HL-60 (cell line): ENCODE data around the gene PHACTR3.

Experiments
- DNase-seq, 2 experiments: peaks; one replicate each; pipeline ENCODE4 v3.0.0-alpha.2; 2010 to 2020; ENCODE audit warnings: low read depth in 1 of 2, low spot score in 1 of 2
- H3K27ac ChIP-seq: fragments of 250-450 bp; sonication (Bioruptor Pico); replicated peaks from 2 replicates; pipeline ENCODE4 v1.5.1; 2020; ENCODE audit warnings: mild to moderate bottlenecking, moderate library complexity
- H3K27me3 ChIP-seq: fragments of 250-450 bp; sonication (Bioruptor Pico); 2 replicates; pipeline ENCODE4 v1.5.1; 2021; ENCODE audit warnings: mild to moderate bottlenecking, moderate library complexity; ENCODE audit not compliant: insufficient read depth, poor library complexity, severe bottlenecking
- H3K4me3 ChIP-seq: replicated peaks from 2 replicates; pipeline ENCODE4 v1.5.1; 2011; ENCODE audit warnings: mild to moderate bottlenecking, control low read depth, low read length; ENCODE audit not compliant: insufficient read depth
- GABPA ChIP-seq: IDR thresholded peaks from 2 replicates; pipeline ENCODE4 v1.6.1; 2012; ENCODE audit warnings: low read depth
- POLR2AphosphoS5 ChIP-seq: IDR thresholded peaks from 2 replicates; pipeline ENCODE4 v1.6.1; 2012; ENCODE audit warnings: low read depth
- REST ChIP-seq: IDR thresholded peaks from 2 replicates; pipeline ENCODE4 v1.6.1; 2012; ENCODE audit warnings: low read depth; ENCODE audit not compliant: insufficient replicate concordance
- SPI1 ChIP-seq: IDR thresholded peaks from 2 replicates; pipeline ENCODE4 v1.6.1; 2012; ENCODE audit warnings: low read depth, mild to moderate bottlenecking, borderline replicate concordance
- TF ChIP-seq, protein P1 (sequence below): IDR thresholded peaks from one replicate; pipeline ENCODE4 v1.5.1; 2011; ENCODE audit warnings: low read length, control low read depth, inconsistent platforms; ENCODE audit not compliant: insufficient read depth

Gene PHACTR3

GRCh38 chr20:59574308-59574707, 30.0 kb upstream of the PHACTR3 start:
- H3K4me3 ChIP-seq = no peak overlapping the region
- H3K27ac ChIP-seq = no peak overlapping the region
- TF ChIP-seq POLR2AphosphoS5 = no peak
- TF ChIP-seq REST = no peak
- TF ChIP-seq, protein P1, sequence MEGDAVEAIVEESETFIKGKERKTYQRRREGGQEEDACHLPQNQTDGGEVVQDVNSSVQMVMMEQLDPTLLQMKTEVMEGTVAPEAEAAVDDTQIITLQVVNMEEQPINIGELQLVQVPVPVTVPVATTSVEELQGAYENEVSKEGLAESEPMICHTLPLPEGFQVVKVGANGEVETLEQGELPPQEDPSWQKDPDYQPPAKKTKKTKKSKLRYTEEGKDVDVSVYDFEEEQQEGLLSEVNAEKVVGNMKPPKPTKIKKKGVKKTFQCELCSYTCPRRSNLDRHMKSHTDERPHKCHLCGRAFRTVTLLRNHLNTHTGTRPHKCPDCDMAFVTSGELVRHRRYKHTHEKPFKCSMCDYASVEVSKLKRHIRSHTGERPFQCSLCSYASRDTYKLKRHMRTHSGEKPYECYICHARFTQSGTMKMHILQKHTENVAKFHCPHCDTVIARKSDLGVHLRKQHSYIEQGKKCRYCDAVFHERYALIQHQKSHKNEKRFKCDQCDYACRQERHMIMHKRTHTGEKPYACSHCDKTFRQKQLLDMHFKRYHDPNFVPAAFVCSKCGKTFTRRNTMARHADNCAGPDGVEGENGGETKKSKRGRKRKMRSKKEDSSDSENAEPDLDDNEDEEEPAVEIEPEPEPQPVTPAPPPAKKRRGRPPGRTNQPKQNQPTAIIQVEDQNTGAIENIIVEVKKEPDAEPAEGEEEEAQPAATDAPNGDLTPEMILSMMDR = no peak
- no peak for TF ChIP-seq SPI1
- TF ChIP-seq GABPA = no peak
- H3K27me3 ChIP-seq = peaks cover 23% of the 10 kb centered on the region
- DNase-seq = no peak

DNA sequence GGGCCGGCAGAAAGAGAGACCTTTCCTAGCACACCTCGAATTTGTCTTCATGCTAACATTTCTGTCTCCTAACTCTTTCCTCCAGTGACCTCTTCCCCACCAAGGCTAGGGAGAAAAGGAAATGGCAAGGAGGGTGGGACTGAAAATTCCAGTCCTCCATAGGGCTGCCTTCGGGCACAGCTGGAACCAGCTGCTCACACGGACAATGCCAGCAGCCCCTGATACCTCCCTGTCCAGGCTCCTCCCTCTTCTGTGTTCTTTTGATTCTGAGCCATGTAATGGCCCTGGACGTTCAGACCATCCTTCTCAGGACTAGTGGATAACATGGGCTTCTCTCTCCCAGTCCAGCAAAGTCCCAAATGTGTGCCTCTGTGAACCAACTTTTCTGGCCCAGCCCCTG, 29.1 kb upstream of the PHACTR3 start:
- peaks cover 23% of the 10 kb centered on the region for H3K27me3 ChIP-seq
- no peak for DNase-seq
- no peak overlapping the region for H3K4me3 ChIP-seq
- TF ChIP-seq GABPA = no peak
- no peak for TF ChIP-seq SPI1
- TF ChIP-seq, protein P1 = no peak
- TF ChIP-seq REST = no peak
- TF ChIP-seq POLR2AphosphoS5 = no peak
- H3K27ac ChIP-seq = no peak overlapping the region

DNA sequence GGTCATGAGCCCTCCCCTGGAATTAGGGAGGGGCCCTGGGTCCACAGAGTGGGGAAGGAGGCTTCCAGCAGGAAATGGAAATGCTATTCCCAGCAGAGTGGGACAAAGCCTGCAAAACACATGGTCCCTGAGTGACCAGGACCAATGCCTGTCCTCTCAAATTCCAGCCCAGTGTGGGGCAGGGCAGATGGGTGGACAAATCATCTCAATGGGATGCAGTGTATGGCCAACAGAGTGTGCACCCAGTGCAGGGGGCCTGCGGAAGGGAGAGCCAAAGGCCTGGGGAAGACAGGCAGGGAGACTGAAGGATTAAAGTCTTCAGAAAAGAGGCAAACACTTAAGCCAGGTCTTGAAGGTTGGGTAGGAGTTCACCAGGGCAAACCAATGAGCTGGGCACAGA, 28.7 kb upstream of the PHACTR3 start:
- TF ChIP-seq REST (no peak), SPI1 (no peak), POLR2AphosphoS5 (no peak), GABPA (no peak)
- TF ChIP-seq, protein P1 = no peak
- no peak overlapping the region for H3K4me3 ChIP-seq
- no peak overlapping the region for H3K27ac ChIP-seq
- peaks cover 23% of the 10 kb centered on the region for H3K27me3 ChIP-seq
- DNase-seq = no peak
